Astrocyte of the cerebellum (primary cell): ENCODE measurements around the gene MGLL.

Experiments
- DNase-seq: peaks from one replicate; pipeline ENCODE4 v3.0.0-alpha.2; 2011; ENCODE audit warnings: low read depth
- H3K4me3 ChIP-seq: 2 replicates; pipeline ENCODE4 v1.5.1; 2011; ENCODE audit warnings: mild to moderate bottlenecking, low read depth, low read length, moderate library complexity
- in situ Hi-C: cut with HindIII; loops from 2 replicates; pipeline ENCODE4 v1.10.0; 2017; ENCODE audit warnings: low sequenced_read_pairs
- TF ChIP-seq, protein P1 (sequence below): IDR thresholded peaks from 2 replicates; pipeline ENCODE4 v1.5.1; 2012; ENCODE audit warnings: low read length, low read depth, moderate library complexity, mild to moderate bottlenecking; ENCODE audit errors: missing control alignments

The MGLL gene

GRCh38 chr3:127802606-127803005 lies 19.7 kb downstream of the MGLL start:
- in situ Hi-C loops, result no loop called here
- no peak for DNase-seq
- no peak overlapping the region for H3K4me3 ChIP-seq
- TF ChIP-seq, protein P1, sequence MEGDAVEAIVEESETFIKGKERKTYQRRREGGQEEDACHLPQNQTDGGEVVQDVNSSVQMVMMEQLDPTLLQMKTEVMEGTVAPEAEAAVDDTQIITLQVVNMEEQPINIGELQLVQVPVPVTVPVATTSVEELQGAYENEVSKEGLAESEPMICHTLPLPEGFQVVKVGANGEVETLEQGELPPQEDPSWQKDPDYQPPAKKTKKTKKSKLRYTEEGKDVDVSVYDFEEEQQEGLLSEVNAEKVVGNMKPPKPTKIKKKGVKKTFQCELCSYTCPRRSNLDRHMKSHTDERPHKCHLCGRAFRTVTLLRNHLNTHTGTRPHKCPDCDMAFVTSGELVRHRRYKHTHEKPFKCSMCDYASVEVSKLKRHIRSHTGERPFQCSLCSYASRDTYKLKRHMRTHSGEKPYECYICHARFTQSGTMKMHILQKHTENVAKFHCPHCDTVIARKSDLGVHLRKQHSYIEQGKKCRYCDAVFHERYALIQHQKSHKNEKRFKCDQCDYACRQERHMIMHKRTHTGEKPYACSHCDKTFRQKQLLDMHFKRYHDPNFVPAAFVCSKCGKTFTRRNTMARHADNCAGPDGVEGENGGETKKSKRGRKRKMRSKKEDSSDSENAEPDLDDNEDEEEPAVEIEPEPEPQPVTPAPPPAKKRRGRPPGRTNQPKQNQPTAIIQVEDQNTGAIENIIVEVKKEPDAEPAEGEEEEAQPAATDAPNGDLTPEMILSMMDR, result no peak

DNA sequence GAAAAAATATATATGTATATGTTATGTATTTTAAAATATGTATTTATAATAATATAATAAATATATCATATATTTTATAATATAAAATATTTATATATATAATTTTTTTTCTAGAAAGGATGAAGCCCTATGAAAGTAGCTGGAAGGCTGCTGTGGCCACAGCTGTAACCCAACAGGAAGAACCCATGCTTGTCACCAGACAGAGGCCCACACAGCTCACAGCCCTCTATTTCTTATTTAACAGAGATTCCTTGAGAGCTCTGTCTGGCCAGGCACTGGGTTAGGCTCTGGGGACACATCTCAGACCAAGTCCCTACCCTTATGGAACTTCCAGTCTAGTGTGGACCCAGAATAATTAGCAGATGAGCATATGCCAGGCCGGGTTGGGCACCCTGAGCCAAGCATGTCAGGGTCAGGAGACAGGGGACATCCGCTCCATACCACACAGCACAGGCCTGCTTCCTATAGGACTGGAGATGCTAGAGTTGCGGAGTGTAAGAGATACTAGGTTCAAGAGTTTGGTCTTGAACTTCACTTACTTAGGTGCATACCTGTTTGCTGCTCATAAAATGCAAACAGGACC lies 20.5 kb downstream of the MGLL start:
- in situ Hi-C loops, result no loop called here
- DNase-seq, result no peak
- H3K4me3 ChIP-seq, result no peak overlapping the region
- TF ChIP-seq, protein P1, result no peak

DNA sequence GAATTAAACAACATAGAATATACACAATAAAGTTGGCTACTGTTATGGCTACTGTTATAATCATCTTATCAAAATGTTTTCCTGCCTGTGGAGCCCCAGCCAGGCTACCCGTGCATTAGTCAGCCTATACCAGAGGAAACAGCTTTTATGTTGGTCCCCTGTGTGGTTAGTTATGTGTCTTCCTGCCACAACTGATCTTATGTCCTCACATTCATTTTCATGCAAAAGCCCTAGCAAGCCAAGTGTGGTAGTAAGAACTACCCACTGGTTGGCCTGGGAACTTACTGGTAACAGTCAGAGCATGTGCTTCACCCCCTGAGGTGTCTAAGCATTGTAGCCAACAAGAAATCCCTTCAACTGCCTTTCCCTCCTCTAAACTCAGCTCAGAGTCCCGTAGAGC lies 21.8 kb downstream of the MGLL start:
- TF ChIP-seq, protein P1, result no peak
- in situ Hi-C loops, result no loop called here

GRCh38 chr3:127799476-127800222 lies 22.7 kb downstream of the MGLL start:
- TF ChIP-seq, protein P1, result no peak
- no peak overlapping the region for H3K4me3 ChIP-seq
- DNase-seq, result peak; percentile 38
- in situ Hi-C loops, result no loop called here

More for the DNA sequence above, 21.8 kb downstream of the MGLL start:
- DNase-seq, result peak; percentile 41
- no peak overlapping the region for H3K4me3 ChIP-seq

DNA sequence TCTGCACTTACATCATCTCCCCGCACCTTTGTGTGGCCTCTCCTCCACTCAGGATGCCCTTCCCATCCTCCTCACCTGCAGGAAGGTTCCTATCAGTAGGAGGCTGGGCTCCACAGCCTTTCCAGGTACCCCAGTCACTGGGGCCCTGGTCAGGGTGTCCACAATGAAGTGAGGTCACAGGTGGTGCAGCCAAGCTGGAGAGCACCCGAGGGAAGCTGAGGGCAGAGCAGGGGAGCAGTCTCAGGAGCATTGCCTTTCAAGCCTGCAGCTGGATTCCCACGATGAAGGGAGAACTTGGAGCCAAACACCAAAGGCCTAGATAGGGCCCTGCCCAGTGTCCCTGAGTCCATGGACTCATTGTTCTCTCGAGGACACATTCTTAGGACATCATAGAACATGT lies 23.6 kb downstream of the MGLL start:
- no peak for DNase-seq
- H3K4me3 ChIP-seq, result no peak overlapping the region
- in situ Hi-C loops, result no loop called here
- TF ChIP-seq, protein P1, result no peak

GRCh38 chr3:127796831-127797150 lies 25.5 kb downstream of the MGLL start:
- H3K4me3 ChIP-seq, result no peak overlapping the region
- no peak for DNase-seq
- TF ChIP-seq, protein P1, result no peak
- in situ Hi-C loops, result no loop called here
